OCI-LY1 (cell line): ENCODE data around the gene KSR1.

Source experiments
- CTCF ChIP-seq: fragments of 200-600 bp; sonication (generic), shearing (Covaris generic); IDR thresholded peaks from 2 replicates; pipeline ENCODE4 v1.5.1; 2017; ENCODE audit warnings: mild to moderate bottlenecking, antibody characterized with exemption, low read length, moderate library complexity, mixed read lengths
- EZH2 ChIP-seq: fragments of 200-600 bp; sonication (generic), shearing (Covaris generic); IDR thresholded peaks from 2 replicates; pipeline ENCODE4 v1.8.0; 2017; ENCODE audit warnings: borderline replicate concordance, mixed run types, mild to moderate bottlenecking, antibody characterized with exemption, low read length, moderate library complexity, mixed read lengths

GRCh38 chr17:27607521-27608091 lies 151.4 kb downstream of the KSR1 start:
- TF ChIP-seq CTCF (no peak), EZH2 (no peak)
